Endodermal cell (in vitro differentiated cells): ENCODE measurements around the gene PRKCG. TPM values are rescaled to one million over a fixed set of nuclear protein-coding genes. Genes with fewer than 3 reads are reported as not detected.
A peak's percentile ranks its signal among the peaks of the same experiment; 100 is the strongest.

Experiments used
- DNase-seq: peaks from one replicate; pipeline ENCODE4 v3.0.0-alpha.2; 2017
- H3K27ac ChIP-seq: 2 replicates; pipeline ENCODE4 v1.5.1; 2013; ENCODE audit warnings: mild to moderate bottlenecking, low read depth, low read length, moderate library complexity
- H3K27me3 ChIP-seq: 2 replicates; pipeline ENCODE4 v1.6.1; 2013; ENCODE audit warnings: mild to moderate bottlenecking, low read length, moderate library complexity; ENCODE audit not compliant: insufficient read depth, control insufficient read depth, poor library complexity, severe bottlenecking
- H3K36me3 ChIP-seq: 2 replicates; pipeline ENCODE4 v1.7.0; 2013; ENCODE audit warnings: mild to moderate bottlenecking, low read length, moderate library complexity; ENCODE audit not compliant: control insufficient read depth, insufficient read depth
- H3K4me1 ChIP-seq: one replicate; pipeline ENCODE4 v1.7.0; 2013; ENCODE audit warnings: low read length; ENCODE audit not compliant: control insufficient read depth, insufficient read depth
- H3K4me3 ChIP-seq: 2 replicates; pipeline ENCODE4 v1.5.1; 2013; ENCODE audit warnings: mild to moderate bottlenecking, low read length, moderate library complexity
- H3K9ac ChIP-seq: 2 replicates; pipeline ENCODE4 v1.6.1; 2013; ENCODE audit warnings: mild to moderate bottlenecking, low read length, moderate library complexity; ENCODE audit not compliant: poor library complexity, severe bottlenecking; ENCODE audit errors: extremely low read depth
- H3K9me3 ChIP-seq: 2 replicates; pipeline ENCODE4 v1.6.1; 2013; ENCODE audit warnings: mild to moderate bottlenecking, low read length, moderate library complexity; ENCODE audit not compliant: control insufficient read depth
- H3K27ac Mint-ChIP-seq: 2 replicates; pipeline ENCODE4 v1.8.0; 2020; ENCODE audit warnings: mixed read lengths
- H3K27me3 Mint-ChIP-seq: 2 replicates; pipeline ENCODE4 v1.8.0; 2021; ENCODE audit warnings: mild to moderate bottlenecking, mixed read lengths; ENCODE audit not compliant: insufficient read depth
- H3K36me3 Mint-ChIP-seq: 2 replicates; pipeline ENCODE4 v1.8.0; 2020; ENCODE audit warnings: low read depth, mixed read lengths
- H3K4me1 Mint-ChIP-seq: 2 replicates; pipeline ENCODE4 v1.8.0; 2020; ENCODE audit warnings: mixed read lengths
- H3K4me3 Mint-ChIP-seq: 2 replicates; pipeline ENCODE4 v1.8.0; 2020; ENCODE audit warnings: mild to moderate bottlenecking, moderate library complexity, mixed read lengths
- H3K9me3 Mint-ChIP-seq: 2 replicates; pipeline ENCODE4 v1.8.0; 2020; ENCODE audit warnings: mild to moderate bottlenecking, mixed read lengths
- WGBS, 2 experiments: methylation state at CpG; one replicate each; pipeline versions ENCODE4 v1.1.5 to v1.1.7; 2013; ENCODE audit warnings: missing lambda C conversion rate in 2 of 2, mixed read lengths in 1 of 2; ENCODE audit not compliant: insufficient coverage in 1 of 2, insufficient read length in 1 of 2; 5-methylcytosine and 5-hydroxymethylcytosine counted together
- total RNA-seq, 2 donors: library from RNA; stranded (reverse); fragmentation: NEBNext Ultra II Directional in 1 of 2; extraction: Animal tissue kit (Norgen Biotek cat#: 25700) in 1 of 2; gene quantifications; 2 replicates in 1 of 2; 3 replicates in 1 of 2; pipeline ENCODE4 v1.2.1, GENCODE V29; 2021
- TF ChIP-seq, protein P1 (sequence below): fragments of 200-600 bp; sonication (generic); conservative IDR thresholded peaks from 2 replicates; pipeline ENCODE4 v1.5.0; 2021; ENCODE audit warnings: antibody characterized with exemption, mild to moderate bottlenecking

The PRKCG gene
- total RNA-seq, 2 donors from 2014 or later, result 2.7 to 5.6 TPM

DNA sequence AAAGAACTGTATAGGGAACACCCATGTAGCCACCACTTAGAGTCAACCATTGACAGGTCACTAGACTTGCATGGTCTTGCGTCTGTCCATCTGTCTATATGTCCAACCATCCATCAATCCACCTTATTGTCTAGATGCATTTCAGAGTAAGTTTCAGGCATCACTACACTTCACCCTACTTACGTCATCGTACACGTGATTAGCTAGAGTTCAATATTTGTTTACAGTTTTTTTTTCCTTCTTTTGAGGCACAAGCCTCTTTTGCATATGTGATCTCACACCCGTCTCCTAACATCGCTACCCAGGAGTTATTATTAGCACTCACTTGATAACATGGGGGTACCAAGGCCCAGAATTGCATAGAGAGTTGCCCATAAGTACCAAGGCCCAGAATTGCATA, 34.0 kb downstream of the PRKCG start:
- WGBS, 2 experiments, result 92 to 94% methylated on average over 6 of the region's 6 CpGs
- H3K9me3 ChIP-seq, result no peaks in the 10 kb centered on the region
- DNase-seq, result no peak
- no peaks in the 10 kb centered on the region for H3K9me3 Mint-ChIP-seq
- H3K27me3 ChIP-seq, result peaks cover 15% of the 10 kb centered on the region
- no peaks in the 10 kb centered on the region for H3K4me1 Mint-ChIP-seq
- no peaks in the 10 kb centered on the region for H3K4me1 ChIP-seq
- no peaks in the 10 kb centered on the region for H3K36me3 Mint-ChIP-seq
- peaks cover 20% of the 10 kb centered on the region for H3K27me3 Mint-ChIP-seq
- no peak overlapping the region for H3K27ac ChIP-seq
- TF ChIP-seq, protein P1, sequence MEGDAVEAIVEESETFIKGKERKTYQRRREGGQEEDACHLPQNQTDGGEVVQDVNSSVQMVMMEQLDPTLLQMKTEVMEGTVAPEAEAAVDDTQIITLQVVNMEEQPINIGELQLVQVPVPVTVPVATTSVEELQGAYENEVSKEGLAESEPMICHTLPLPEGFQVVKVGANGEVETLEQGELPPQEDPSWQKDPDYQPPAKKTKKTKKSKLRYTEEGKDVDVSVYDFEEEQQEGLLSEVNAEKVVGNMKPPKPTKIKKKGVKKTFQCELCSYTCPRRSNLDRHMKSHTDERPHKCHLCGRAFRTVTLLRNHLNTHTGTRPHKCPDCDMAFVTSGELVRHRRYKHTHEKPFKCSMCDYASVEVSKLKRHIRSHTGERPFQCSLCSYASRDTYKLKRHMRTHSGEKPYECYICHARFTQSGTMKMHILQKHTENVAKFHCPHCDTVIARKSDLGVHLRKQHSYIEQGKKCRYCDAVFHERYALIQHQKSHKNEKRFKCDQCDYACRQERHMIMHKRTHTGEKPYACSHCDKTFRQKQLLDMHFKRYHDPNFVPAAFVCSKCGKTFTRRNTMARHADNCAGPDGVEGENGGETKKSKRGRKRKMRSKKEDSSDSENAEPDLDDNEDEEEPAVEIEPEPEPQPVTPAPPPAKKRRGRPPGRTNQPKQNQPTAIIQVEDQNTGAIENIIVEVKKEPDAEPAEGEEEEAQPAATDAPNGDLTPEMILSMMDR, result no peak
- no peak overlapping the region for H3K9ac ChIP-seq
- no peaks in the 10 kb centered on the region for H3K36me3 ChIP-seq
- H3K27ac Mint-ChIP-seq, result no peak overlapping the region
- no peak overlapping the region for H3K4me3 ChIP-seq
- no peak overlapping the region for H3K4me3 Mint-ChIP-seq

DNA sequence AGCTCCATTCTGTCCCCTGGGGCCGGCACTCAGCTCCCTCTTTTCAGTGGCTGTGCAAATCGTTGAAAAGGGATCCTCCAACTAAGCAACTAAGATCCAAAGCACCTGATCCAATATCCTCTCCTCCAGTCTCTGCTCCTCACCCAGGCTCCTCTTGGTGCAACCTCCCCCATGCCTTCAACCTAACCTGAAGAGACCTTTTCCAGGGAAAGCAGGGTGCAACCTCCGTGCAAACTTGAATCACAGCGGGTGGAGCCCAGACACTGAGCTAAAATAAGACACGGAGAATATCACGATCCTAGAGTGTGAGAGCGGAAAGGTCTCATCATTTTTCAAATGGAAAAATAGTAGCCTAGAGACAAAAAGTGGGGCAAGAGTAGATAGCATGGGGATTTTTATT, 35.4 kb downstream of the PRKCG start:
- Histone ChIP-seq H3K9ac (no peak overlapping the region), H3K36me3 (no peaks in the 10 kb centered on the region), H3K27me3 (peaks cover 2% of the 10 kb centered on the region), H3K4me3 (no peak overlapping the region), H3K27ac (no peak overlapping the region), H3K4me1 (no peaks in the 10 kb centered on the region), H3K9me3 (no peaks in the 10 kb centered on the region)
- WGBS, 2 experiments, result 93 to 98% methylated on average over 7 of the region's 7 CpGs
- Mint-ChIP-seq H3K9me3 (no peaks in the 10 kb centered on the region), H3K4me1 (no peaks in the 10 kb centered on the region), H3K4me3 (no peak overlapping the region), H3K27me3 (peaks cover 6% of the 10 kb centered on the region), H3K36me3 (no peaks in the 10 kb centered on the region), H3K27ac (no peak overlapping the region)
- TF ChIP-seq, protein P1, result no peak
- no peak for DNase-seq

- Mint-ChIP-seq H3K36me3 (no peaks in the 10 kb centered on the region), H3K4me3 (no peak overlapping the region), H3K27me3 (peaks cover 1% of the 10 kb centered on the region), H3K4me1 (no peaks in the 10 kb centered on the region), H3K27ac (no peak overlapping the region), H3K9me3 (peaks cover 3% of the 10 kb centered on the region)
- Histone ChIP-seq H3K9me3 (no peaks in the 10 kb centered on the region), H3K9ac (no peak overlapping the region), H3K4me3 (no peak overlapping the region), H3K36me3 (no peaks in the 10 kb centered on the region), H3K27ac (no peak overlapping the region), H3K4me1 (no peaks in the 10 kb centered on the region), H3K27me3 (no peaks in the 10 kb centered on the region)
- 0 to 7% methylated on average over 2 of the region's 8 CpGs for whole genome bisulfite sequencing, 2 experiments
- peak; percentile 93 for DNase-seq
- TF ChIP-seq, protein P1, result no peak
These were observed 45.7 kb downstream of the PRKCG start for GRCh38 chr19:53927739-53928138.
